Measurements from ENCODE around the gene GATAD1. TPM values are rescaled to one million over a fixed set of nuclear protein-coding genes. Genes with fewer than 3 reads are reported as not detected.
"Not testable (repeated sequence)": the region's sequence is repeated elsewhere in the genome, so short reads cannot be mapped to it uniquely, and the experiment has no call there.

Gene GATAD1
- total and polyA plus RNA-seq, 2 experiments from 2014 or later, result 15.4 to 30.8 TPM

DNA sequence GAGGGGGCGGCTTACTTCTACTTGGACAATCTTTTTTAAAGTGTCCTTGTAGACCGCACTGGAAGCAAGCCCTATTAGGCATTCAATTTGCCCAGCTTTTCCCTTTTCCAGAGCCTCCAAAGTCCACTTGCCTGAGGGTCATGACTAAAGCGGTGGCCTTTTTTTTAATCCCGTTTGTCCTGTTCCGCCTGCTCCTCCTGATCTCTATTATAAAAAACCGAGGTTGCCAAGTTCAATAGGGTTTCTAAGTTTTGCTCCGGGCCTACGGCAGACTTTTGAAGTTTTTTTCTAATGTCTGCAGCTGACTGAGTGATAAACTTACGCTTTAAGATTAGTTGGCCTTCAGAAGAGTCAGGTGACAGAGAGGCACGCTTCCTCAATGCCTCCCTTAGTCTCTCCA, 26.7 kb downstream of the GATAD1 start:
- H3K36me3 ChIP-seq (ENCODE audit: insufficient read depth); H3K4me2 ChIP-seq; H3K9me2 ChIP-seq (ENCODE audit: insufficient read depth); H3K27me3 ChIP-seq (ENCODE audit: insufficient read depth); H3F3A ChIP-seq (replicated peaks; ENCODE audit: low read depth); ATAC-seq; DNase-seq (ENCODE audit: low spot score); H4K20me1 ChIP-seq (replicated peaks; ENCODE audit: insufficient read depth); H3K4me1 Mint-ChIP-seq; H3K9me3 Mint-ChIP-seq; H2AFZ ChIP-seq; H3K4me1 ChIP-seq (ENCODE audit: insufficient read depth); H3K27me3 Mint-ChIP-seq (ENCODE audit: insufficient read depth, low read depth, poor library complexity); H3K4me3 ChIP-seq; H3K79me2 ChIP-seq (replicated peaks; ENCODE audit: insufficient read depth); H3K27ac ChIP-seq (ENCODE audit: low read depth); H3K4me3 Mint-ChIP-seq; H3K27ac Mint-ChIP-seq; H3K36me3 Mint-ChIP-seq (ENCODE audit: low read depth): not testable (repeated sequence)

DNA sequence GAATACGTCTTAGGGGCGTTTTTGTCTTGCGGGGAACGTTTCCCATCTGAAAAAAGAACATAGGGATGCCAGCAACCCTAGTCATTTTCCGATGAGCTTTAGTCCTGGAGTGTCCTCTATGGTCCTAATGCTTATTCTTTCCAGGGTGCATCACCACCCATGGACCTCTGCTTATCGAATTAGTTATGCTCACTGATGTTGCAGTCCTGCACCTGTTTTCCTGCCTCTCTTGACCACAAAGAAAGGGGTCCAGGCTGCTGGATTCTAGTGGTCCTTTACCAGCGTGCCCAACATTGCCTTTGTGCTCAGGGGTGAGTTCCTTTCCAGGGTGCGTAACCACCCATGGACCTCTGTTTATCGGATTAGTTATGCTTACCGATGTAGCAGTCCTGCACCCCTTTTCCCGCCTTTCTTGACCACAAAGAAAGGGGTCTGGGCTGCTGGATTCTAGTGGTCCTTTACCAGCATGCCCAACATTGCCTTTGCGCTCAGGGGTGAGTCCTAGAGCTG, 28.0 kb downstream of the GATAD1 start:
- not testable (repeated sequence) for H3K27me3 Mint-ChIP-seq (ENCODE audit: insufficient read depth, low read depth, poor library complexity); H3K27ac ChIP-seq (ENCODE audit: low read depth); H3K4me3 Mint-ChIP-seq; DNase-seq (ENCODE audit: low spot score); H3K79me2 ChIP-seq (replicated peaks; ENCODE audit: insufficient read depth); H3K4me3 ChIP-seq; H4K20me1 ChIP-seq (replicated peaks; ENCODE audit: insufficient read depth); H3F3A ChIP-seq (replicated peaks; ENCODE audit: low read depth); H3K9me2 ChIP-seq (ENCODE audit: insufficient read depth); H3K27ac Mint-ChIP-seq; H3K36me3 ChIP-seq (ENCODE audit: insufficient read depth); H2AFZ ChIP-seq; H3K27me3 ChIP-seq (ENCODE audit: insufficient read depth); H3K4me2 ChIP-seq; H3K9me3 Mint-ChIP-seq; H3K36me3 Mint-ChIP-seq (ENCODE audit: low read depth); ATAC-seq; H3K4me1 ChIP-seq (ENCODE audit: insufficient read depth)
- peaks cover 10% of the 10 kb centered on the region for H3K4me1 Mint-ChIP-seq

- H3K27me3 ChIP-seq (ENCODE audit: insufficient read depth); H3K4me2 ChIP-seq; H3K27ac Mint-ChIP-seq; DNase-seq (ENCODE audit: low spot score); H3K4me3 ChIP-seq; H3K9me3 Mint-ChIP-seq; H4K20me1 ChIP-seq (replicated peaks; ENCODE audit: insufficient read depth); H3K4me3 Mint-ChIP-seq; H3K27me3 Mint-ChIP-seq (ENCODE audit: insufficient read depth, low read depth, poor library complexity); H3K36me3 Mint-ChIP-seq (ENCODE audit: low read depth); H3K79me2 ChIP-seq (replicated peaks; ENCODE audit: insufficient read depth); H3K9me2 ChIP-seq (ENCODE audit: insufficient read depth); H2AFZ ChIP-seq; ATAC-seq; H3K36me3 ChIP-seq (ENCODE audit: insufficient read depth); H3K4me1 ChIP-seq (ENCODE audit: insufficient read depth); H3K27ac ChIP-seq (ENCODE audit: low read depth); H3F3A ChIP-seq (replicated peaks; ENCODE audit: low read depth): not testable (repeated sequence)
- H3K4me1 Mint-ChIP-seq, result peaks cover 10% of the 10 kb centered on the region
Measured at GRCh38 chr7:92475851-92476590, 28.7 kb downstream of the GATAD1 start.

DNA sequence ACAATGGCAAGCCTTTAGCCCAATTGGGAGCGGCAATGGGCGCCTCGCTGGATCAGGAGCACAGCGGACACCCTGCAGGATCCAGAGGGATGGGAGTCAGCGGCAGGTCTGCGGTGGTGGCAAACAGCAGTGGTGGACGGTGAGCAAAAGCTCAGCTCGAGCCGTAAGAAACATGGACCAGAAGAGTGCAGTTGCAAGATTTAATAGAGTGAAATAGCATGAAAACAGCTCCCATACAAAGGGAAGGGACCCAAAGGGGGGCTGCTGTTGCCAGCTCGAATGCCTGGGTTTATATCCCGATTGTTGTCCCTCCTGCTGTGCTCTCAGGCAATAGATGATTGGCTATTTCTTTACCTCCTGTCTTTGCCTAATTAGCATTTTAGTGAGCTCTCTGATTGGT, 30.4 kb downstream of the GATAD1 start, which contains the start of gene ERVW-1:
TSS of gene ERVW-1 (minus strand) at position 266 of the 400 bp plus-strand sequence. CDS start 7,565 bp downstream, outside the sequence.
- DNase-seq (ENCODE audit: low spot score); H3K27me3 ChIP-seq (ENCODE audit: insufficient read depth); H3K79me2 ChIP-seq (replicated peaks; ENCODE audit: insufficient read depth); H3K4me1 ChIP-seq (ENCODE audit: insufficient read depth); H4K20me1 ChIP-seq (replicated peaks; ENCODE audit: insufficient read depth); H3K36me3 ChIP-seq (ENCODE audit: insufficient read depth); H3K9me3 Mint-ChIP-seq; ATAC-seq; H3K27ac Mint-ChIP-seq; H3K27me3 Mint-ChIP-seq (ENCODE audit: insufficient read depth, low read depth, poor library complexity); H3K9me2 ChIP-seq (ENCODE audit: insufficient read depth); H3K27ac ChIP-seq (ENCODE audit: low read depth); H3K4me3 Mint-ChIP-seq; H3K4me3 ChIP-seq; H2AFZ ChIP-seq; H3F3A ChIP-seq (replicated peaks; ENCODE audit: low read depth); H3K36me3 Mint-ChIP-seq (ENCODE audit: low read depth): not testable (repeated sequence)
- H3K4me1 Mint-ChIP-seq, result peaks cover 10% of the 10 kb centered on the region
- 0 out of 2 replicates have a peak within 1 kb of the TSS, but pooled peaks have one; percentile 32 for H3K4me2 ChIP-seq

Data from GM23338 (cell line).